Body of pancreas (tissue), 4 donors: ENCODE measurements around the gene DNAJC8.

Experiments used
- POLR2A ChIP-seq, 3 donors: fragments of 450-650 bp; IDR thresholded peaks; one replicate each; pipeline ENCODE4 v1.6.1; 2016; ENCODE audit warnings: antibody characterized with exemption in 3 of 3, mild to moderate bottlenecking in 2 of 3
- TF ChIP-seq, protein P1 (sequence below), 7 experiments: fragments of 450-650 bp in 4 of 7; fragments of 200-600 bp in 3 of 7; sonication (generic) in 3 of 7; IDR thresholded peaks; one replicate each; pipeline ENCODE4 v1.5.1; 2016 to 2019; ENCODE audit warnings: antibody characterized with exemption in 7 of 7

GRCh38 chr1:28213315-28213714, 19.5 kb downstream of the DNAJC8 start:
- TF ChIP-seq, protein P1, sequence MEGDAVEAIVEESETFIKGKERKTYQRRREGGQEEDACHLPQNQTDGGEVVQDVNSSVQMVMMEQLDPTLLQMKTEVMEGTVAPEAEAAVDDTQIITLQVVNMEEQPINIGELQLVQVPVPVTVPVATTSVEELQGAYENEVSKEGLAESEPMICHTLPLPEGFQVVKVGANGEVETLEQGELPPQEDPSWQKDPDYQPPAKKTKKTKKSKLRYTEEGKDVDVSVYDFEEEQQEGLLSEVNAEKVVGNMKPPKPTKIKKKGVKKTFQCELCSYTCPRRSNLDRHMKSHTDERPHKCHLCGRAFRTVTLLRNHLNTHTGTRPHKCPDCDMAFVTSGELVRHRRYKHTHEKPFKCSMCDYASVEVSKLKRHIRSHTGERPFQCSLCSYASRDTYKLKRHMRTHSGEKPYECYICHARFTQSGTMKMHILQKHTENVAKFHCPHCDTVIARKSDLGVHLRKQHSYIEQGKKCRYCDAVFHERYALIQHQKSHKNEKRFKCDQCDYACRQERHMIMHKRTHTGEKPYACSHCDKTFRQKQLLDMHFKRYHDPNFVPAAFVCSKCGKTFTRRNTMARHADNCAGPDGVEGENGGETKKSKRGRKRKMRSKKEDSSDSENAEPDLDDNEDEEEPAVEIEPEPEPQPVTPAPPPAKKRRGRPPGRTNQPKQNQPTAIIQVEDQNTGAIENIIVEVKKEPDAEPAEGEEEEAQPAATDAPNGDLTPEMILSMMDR (IDR thresholded peaks at IDR 0.05) = no peak
- no peak for TF ChIP-seq POLR2A (IDR thresholded peaks at IDR 0.05)
